Loucy (cell line): ENCODE data around the gene C14orf180.

Source experiments
- CTCF ChIP-seq: fragments of 200-600 bp; sonication (generic); conservative IDR thresholded peaks from 2 replicates; pipeline ENCODE4 v1.5.1; 2014; ENCODE audit warnings: mild to moderate bottlenecking, antibody characterized with exemption, low read length
- EZH2phosphoT487 ChIP-seq: fragments of 200-600 bp; IDR thresholded peaks from 2 replicates; pipeline ENCODE4 v1.6.1; 2018; ENCODE audit warnings: antibody characterized with exemption, mild to moderate bottlenecking, moderate library complexity, borderline replicate concordance

DNA sequence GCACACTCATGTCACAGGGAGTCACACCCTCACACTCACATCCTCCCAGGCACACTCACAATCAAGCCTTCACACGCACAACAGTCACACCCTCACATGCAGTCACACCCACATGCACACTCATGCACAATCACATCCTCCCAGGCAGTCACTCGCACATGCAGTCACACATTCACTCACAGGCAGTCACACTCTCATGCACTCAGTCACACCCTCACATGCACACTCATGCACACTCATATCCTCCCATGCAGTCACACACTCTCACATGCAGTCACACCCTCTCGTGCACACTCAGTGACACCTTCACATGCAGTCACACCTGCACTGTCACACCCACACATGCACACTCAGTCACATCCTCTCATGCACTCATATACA is 12.7 kb downstream of the C14orf180 start:
- TF ChIP-seq CTCF = no peak
- no peak for TF ChIP-seq EZH2phosphoT487
